ENCODE measurements around the gene BAIAP2. TPM values are rescaled to one million over a fixed set of nuclear protein-coding genes. Genes with fewer than 3 reads are reported as not detected.

BAIAP2 gene
- total RNA-seq, 3 donors from 2014 or later, result 4.7 to 9.2 (median 7.4) TPM

DNA sequence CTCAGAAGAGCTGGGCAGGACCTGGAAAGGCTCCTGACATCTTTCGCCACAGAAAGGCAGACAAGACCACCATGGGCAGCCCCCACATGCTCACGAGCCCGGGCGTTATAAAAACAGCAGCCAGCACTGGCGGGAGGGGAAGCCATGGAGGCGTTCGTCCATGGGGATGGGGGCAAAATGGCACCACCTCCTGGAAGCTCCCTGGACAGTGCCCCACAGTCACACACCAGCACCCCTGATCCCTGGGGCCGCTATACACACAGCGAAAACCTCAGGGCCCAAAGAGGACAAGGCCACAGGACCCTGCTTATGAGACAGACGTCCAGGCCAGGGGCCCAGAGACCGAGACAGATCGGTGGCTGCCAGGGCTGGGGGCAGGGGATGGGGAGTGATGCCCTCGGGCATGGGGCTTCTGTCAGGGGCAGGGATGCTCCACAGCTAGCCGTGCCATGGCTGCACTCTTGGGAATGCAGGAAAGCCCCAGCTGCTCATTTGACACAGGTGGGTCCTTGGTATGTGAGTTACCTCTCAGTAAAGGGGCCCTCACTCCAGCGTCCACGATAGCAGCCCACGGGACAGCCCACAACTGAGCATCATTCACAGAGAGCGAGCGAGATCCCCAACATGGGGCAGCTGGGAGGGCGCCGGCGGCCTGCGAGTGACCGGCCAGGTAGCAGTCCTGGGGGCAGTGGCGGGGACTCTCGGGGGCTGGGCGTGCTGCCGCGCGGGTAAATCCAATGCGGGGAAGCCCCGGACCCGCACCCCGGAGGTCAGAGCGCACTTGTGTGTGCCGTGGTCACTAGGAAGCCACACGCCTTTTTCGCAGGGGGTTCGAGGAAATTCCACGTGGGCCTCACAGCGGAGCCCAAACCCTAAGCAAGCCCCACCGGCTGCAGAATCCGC is 124.0 kb downstream of the BAIAP2 start:
- peaks cover 18% of the 10 kb centered on the region for H3K27me3 Mint-ChIP-seq (ENCODE audit: low read depth)
- H3K4me3 Mint-ChIP-seq, result no peak overlapping the region
- ATAC-seq, result no peak
- no peak for DNase-seq
- no peaks in the 10 kb centered on the region for H3K36me3 Mint-ChIP-seq (ENCODE audit: insufficient read depth)
- H3K4me1 Mint-ChIP-seq (ENCODE audit: low read depth), result peaks cover 4% of the 10 kb centered on the region
- no peaks in the 10 kb centered on the region for H3K9me3 Mint-ChIP-seq

DNA sequence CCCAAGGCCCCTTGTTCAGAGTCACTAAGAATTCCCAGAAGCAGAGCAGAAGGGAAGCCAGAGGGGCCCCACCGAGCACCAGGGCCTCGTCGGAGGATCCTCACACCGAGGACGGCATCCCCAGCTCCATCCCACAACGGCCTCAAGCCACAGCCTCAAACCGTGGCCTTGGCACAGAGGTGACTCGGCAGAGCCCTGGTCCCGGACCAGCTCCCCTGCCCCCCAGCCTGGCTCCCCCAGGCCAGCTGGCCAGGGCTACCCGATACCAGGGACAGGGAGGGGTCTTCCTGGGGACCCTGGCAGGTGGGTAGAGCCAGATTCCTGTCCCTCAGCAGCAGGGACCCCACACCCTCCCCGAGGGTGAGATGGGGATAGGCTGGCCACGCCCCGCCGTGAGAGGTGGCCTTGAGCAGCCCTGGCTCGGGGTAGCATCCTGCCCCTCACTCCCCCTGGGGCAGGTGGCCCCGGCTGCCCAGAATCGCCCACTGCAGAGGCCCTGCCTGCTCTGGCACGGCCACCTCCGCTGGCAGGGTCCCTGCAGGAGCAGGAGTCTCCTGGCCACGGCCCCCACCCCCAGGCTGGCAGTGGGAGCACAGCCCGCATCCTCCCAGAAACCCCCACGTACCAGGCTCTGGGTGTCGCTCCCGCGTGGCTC is 124.8 kb downstream of the BAIAP2 start:
- H3K9me3 Mint-ChIP-seq, result no peaks in the 10 kb centered on the region
- H3K4me1 Mint-ChIP-seq (ENCODE audit: low read depth), result peaks cover 6% of the 10 kb centered on the region
- H3K4me3 Mint-ChIP-seq, result no peak overlapping the region
- no peaks in the 10 kb centered on the region for H3K36me3 Mint-ChIP-seq (ENCODE audit: insufficient read depth)
- DNase-seq, result no peak
- no peak for ATAC-seq
- H3K27me3 Mint-ChIP-seq (ENCODE audit: low read depth), result peaks cover 25% of the 10 kb centered on the region

DNA sequence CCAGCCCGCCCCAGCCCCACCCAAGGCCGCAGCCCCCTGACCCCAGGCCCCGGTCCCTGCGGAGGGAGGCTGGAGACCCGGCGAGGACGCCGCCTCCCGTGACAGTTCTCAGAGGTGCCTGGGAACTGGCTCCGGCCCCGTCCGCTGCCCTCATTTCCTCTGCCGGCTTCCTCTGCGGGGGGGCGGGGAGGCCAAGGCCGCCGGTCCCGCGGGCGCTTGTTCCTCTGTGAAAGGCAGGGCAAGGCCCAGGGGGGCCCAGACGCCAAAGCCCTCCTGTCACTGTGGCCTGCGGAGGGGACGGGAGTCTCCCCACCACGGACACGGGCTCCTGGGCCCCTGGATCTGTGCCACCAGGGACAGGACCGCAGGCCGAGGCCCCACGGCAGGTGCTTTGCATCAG is 125.4 kb downstream of the BAIAP2 start:
- Mint-ChIP-seq H3K36me3 (ENCODE audit: insufficient read depth) (no peaks in the 10 kb centered on the region), H3K4me3 (no peak overlapping the region), H3K9me3 (no peaks in the 10 kb centered on the region), H3K27me3 (ENCODE audit: low read depth) (peaks cover 27% of the 10 kb centered on the region), H3K4me1 (ENCODE audit: low read depth) (peaks cover 6% of the 10 kb centered on the region)
- no peak for DNase-seq
- ATAC-seq, result peak in 1 of 2 donors; percentile 35

DNA sequence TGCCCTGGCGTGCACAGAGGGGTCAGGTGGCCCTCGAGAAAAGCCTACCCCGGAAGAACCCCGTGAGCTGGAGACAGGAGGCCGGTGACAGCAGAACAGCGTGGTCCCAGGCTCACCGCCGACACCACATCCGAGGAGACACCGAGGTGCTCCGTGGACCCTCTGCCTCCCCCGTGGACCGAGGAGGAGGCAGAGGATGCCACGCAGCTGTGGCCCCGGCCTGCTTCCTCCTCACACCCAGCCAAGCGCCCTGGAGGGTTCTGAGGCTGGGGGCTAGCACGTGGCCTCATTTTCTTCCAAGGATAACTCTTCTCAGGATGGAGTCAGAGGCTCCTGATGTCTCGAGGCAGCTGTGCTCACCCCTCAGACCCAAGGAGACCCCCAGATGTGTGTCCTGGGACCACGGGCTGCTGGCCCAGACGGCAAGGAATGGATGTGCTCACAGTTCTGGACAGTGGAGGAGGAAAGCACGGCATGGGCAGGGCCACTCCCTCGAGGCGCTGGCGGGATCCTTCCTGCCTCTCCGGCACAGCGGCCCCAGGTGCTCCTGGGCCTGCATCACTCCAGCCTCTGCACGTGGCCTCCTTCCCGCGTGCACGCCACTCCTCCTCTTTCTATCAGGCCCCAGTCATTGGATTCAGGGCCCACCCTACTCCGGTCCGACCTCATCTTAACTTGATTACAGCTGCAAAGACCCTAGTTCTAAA is 125.9 kb downstream of the BAIAP2 start:
- ATAC-seq (peak in 1 of 2 donors; percentile 7), DNase-seq (no peak)
- Mint-ChIP-seq H3K9me3 (no peaks in the 10 kb centered on the region), H3K4me1 (ENCODE audit: low read depth) (peaks cover 6% of the 10 kb centered on the region), H3K27me3 (ENCODE audit: low read depth) (peaks cover 27% of the 10 kb centered on the region), H3K4me3 (no peak overlapping the region), H3K36me3 (ENCODE audit: insufficient read depth) (no peaks in the 10 kb centered on the region)

DNA sequence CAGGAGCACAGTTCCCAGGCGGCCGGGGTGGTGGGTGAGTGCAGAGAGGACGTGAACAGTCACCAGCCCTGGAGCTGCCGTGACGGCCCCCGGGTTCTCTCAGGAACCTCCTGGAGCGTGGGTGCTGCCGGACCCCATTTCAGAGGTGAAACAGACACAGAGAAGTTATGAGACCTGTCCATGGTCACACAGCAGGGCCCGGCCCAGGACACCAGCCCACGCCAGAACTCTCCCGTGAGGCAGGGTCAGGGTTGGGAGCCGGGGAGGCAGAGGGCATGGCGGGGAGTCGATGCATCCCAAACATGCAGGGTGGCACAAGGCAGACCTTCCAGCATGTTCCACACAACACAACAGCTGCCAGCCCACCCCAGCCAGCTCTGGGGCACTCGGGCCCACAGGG is 126.6 kb downstream of the BAIAP2 start:
- H3K4me1 Mint-ChIP-seq (ENCODE audit: low read depth), result peaks cover 6% of the 10 kb centered on the region
- DNase-seq, result no peak
- H3K9me3 Mint-ChIP-seq, result no peaks in the 10 kb centered on the region
- ATAC-seq, result no peak
- H3K27me3 Mint-ChIP-seq (ENCODE audit: low read depth), result peaks cover 27% of the 10 kb centered on the region
- no peak overlapping the region for H3K4me3 Mint-ChIP-seq
- no peaks in the 10 kb centered on the region for H3K36me3 Mint-ChIP-seq (ENCODE audit: insufficient read depth)

DNA sequence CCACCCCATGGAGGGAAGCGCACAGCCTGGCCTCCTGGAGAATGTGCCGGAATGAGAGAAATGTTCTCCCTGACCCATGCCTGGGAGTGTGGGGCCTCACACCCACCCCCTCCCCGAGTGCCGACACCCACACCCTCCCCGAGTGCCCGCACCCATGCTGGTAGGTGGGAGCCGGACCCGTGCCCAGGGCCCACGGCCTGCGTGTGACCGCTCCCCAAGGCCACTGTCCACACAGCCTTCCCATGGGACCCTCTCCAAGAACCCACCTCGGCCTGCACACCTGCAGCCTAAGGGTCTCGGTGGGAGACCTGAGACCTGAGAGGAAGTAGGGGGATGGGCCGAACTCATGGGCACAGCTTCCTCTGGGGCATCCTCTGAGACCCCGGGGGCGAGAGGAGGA is 127.0 kb downstream of the BAIAP2 start:
- H3K27me3 Mint-ChIP-seq (ENCODE audit: low read depth), result peaks cover 27% of the 10 kb centered on the region
- ATAC-seq, result no peak
- H3K9me3 Mint-ChIP-seq, result no peaks in the 10 kb centered on the region

DNA sequence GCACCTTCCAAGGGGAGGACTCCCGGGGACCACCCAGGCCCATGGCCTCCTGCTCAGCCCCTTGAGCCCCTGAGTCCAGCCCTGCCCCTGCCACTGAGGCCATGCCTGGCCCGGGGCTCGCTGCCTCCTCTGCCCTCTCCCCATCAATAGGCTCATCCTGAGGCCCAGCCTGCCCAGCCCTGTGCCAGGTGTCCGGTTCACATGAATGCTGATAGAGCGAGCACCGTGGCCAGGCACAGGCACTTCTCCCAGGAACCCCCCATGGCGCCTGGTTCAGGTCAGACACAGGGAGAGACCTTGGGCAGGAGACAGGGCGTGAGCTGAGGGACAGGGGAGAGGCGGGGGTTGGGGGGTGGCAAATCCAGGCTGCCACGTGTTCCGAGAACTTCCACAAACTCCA is 127.5 kb downstream of the BAIAP2 start:
- Mint-ChIP-seq H3K4me3 (no peak overlapping the region), H3K27me3 (ENCODE audit: low read depth) (peaks cover 30% of the 10 kb centered on the region), H3K36me3 (ENCODE audit: insufficient read depth) (no peaks in the 10 kb centered on the region), H3K4me1 (ENCODE audit: low read depth) (peaks cover 8% of the 10 kb centered on the region), H3K9me3 (no peaks in the 10 kb centered on the region)
- ATAC-seq (no peak), DNase-seq (no peak)

More for the DNA sequence above, 127.0 kb downstream of the BAIAP2 start:
- H3K36me3 Mint-ChIP-seq (ENCODE audit: insufficient read depth), result no peaks in the 10 kb centered on the region
- no peak overlapping the region for H3K4me3 Mint-ChIP-seq
- DNase-seq, result no peak
- peaks cover 6% of the 10 kb centered on the region for H3K4me1 Mint-ChIP-seq (ENCODE audit: low read depth)

DNA sequence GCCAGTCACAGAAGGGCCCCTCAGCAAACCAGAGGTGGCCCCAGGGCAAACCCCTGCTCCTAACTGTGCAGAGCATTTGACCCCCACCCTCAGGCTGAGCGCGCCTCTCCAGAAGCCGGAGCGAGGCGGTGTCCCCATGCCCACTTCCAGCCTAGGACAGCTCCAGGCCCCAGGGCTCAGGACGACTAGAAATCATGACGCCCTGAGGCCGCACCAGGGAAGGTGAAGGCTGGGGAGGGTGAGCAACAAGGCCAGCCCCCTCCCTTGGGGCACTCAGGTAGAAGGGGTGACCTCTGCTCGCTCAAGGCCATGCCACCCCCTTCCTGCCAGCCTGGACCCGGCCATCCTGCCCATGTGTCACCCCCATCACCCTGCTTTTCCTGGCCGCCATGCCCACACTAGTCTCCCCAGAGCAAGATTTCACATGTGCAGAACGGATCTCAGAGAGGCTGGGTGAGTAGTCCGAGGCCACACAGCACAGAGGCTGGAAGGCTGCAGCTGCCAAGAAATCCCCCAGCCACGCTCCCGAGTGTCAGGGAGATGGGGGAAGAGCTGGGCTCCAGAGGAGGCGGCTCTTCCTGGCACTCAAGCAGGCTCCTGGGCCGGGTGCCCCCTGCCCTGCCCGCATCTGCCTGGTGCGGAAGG is 128.2 kb downstream of the BAIAP2 start:
- Mint-ChIP-seq H3K36me3 (ENCODE audit: insufficient read depth) (no peaks in the 10 kb centered on the region), H3K4me3 (no peak overlapping the region), H3K27me3 (ENCODE audit: low read depth) (peaks cover 34% of the 10 kb centered on the region), H3K4me1 (ENCODE audit: low read depth) (peaks cover 8% of the 10 kb centered on the region), H3K9me3 (no peaks in the 10 kb centered on the region)
- ATAC-seq (no peak), DNase-seq (no peak)

DNA sequence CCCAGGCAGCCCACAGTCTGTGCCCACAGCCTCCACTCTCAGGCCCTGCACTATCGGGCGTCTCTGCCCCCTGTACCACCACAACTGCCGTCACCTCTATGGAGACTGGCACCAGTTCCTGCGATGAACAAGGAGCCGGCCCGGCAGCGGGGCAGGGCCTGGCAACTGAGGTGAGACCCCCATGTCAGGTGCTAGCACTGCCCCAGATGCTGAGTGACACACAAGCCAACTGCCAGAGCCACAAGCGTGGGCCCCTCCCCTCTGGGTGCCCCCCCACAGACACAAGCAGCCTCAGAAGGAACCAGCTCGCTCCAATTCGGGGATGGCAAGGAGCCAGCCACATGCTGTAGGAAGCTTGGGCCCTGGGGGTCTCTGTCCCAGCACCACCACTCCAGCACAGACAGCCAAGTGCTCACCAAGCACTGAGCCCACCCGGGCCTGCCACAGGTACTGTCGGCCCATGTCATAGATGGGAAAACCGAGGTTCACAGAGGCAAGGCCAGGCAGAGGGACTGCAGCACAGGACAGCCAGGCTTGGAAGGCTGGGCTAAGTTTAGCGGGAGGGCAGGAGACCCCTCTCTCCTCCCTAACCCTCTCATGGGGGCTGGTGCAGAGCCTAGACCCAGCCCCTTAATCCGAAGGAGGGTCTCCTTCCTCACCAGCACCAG is 128.9 kb downstream of the BAIAP2 start:
- Mint-ChIP-seq H3K4me1 (ENCODE audit: low read depth) (peaks cover 8% of the 10 kb centered on the region), H3K27me3 (ENCODE audit: low read depth) (peaks cover 34% of the 10 kb centered on the region), H3K9me3 (no peaks in the 10 kb centered on the region), H3K36me3 (ENCODE audit: insufficient read depth) (no peaks in the 10 kb centered on the region), H3K4me3 (no peak overlapping the region)
- ATAC-seq, result no peak
- no peak for DNase-seq

DNA sequence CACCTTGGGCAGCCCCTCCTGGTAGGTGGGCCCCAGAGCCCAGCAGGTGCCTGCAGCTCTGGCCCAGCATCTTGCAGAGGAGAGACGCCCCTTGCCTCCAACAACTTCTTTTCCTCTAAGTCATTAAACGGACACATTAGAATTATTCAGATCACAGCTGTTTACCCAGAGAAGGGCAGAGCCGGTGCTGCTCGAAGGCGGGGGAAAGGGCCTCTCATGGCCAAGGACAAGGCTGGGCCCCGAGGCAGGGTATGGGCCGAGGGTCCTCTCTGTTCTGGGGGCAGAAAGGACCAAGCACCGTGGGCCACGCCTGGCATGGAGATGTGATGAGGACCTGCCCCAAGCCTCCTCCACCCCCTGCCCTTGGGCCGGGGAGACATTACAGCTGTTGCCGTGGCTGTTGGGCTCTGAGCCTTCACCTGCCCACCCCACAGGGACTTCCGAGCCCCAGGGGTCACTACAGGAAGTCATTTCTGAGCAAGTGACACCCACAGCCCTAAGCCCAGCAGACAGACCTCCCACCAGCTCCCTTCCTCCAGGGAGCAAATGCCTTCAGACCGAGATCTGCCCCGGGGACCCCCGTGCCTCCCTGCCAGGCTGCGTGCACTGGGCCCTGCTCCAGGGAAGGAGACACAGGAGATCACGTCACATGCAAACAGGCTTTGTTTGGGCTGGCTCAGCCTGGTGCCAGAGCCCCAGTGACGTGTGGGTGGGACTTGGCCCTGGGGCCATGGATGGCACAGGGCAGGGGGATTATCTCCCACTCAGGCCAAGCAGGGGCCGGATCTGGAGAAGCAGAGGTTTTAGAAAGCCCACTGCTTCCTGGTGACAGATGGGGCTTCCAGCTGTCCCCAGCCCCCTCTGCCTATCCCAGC is 129.7 kb downstream of the BAIAP2 start:
- peak overlapping the region; percentile 20 for H3K4me3 Mint-ChIP-seq
- H3K27me3 Mint-ChIP-seq (ENCODE audit: low read depth), result peaks cover 32% of the 10 kb centered on the region
- ATAC-seq (no peak), DNase-seq (no peak)
- H3K4me1 Mint-ChIP-seq (ENCODE audit: low read depth), result peaks cover 8% of the 10 kb centered on the region
- no peaks in the 10 kb centered on the region for H3K36me3 Mint-ChIP-seq (ENCODE audit: insufficient read depth)
- no peaks in the 10 kb centered on the region for H3K9me3 Mint-ChIP-seq

DNA sequence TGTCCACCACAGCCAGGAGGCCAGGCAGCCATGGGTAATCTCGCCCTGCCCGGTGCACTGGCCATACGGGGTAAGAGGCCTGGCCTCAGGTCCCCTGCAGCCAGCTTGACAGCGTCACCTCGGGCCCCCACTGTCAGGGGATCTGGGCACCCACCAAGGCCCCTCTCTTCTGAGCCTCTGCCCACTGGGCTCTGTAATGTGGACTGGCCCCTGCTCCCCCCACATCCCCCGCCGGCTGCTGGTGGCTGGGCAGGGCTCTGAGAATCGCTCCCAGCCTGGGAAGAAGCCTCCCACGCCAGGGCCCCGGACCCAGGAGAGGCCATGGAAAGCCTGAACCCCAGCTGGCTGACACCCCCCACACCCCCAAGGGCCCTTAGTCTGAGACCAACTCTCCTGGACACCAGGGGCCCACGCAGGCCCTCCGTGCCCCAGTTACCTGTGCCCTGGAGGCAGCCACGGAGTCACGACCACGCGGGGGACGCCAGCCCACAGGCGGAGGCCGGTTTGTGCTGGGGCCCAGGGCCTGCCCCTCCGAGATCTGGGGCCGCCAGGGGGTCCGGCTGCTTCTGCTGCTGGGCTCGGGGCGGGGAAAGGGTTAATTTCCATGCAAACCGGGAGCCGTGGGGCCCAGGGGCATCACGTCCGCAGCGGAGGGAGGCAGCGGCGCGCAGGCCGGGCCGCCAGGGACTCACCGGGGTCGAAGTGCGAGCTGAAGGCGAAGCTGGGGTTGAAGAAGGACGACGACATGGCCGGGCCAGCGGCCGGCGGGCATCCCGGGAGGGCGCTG is 130.5 kb downstream of the BAIAP2 start, which contains the start of gene PVALEF:
TSS of gene PVALEF (plus strand) at position 262 of the 787 bp plus-strand sequence. CDS start 15,720 bp downstream, outside the sequence.
- no peak for DNase-seq
- Mint-ChIP-seq H3K4me1 (ENCODE audit: low read depth) (peaks cover 8% of the 10 kb centered on the region), H3K27me3 (ENCODE audit: low read depth) (peaks cover 32% of the 10 kb centered on the region), H3K4me3 (peak within 1 kb of the TSS; percentile 48), H3K36me3 (ENCODE audit: insufficient read depth) (no peaks in the 10 kb centered on the region), H3K9me3 (no peaks in the 10 kb centered on the region)
- ATAC-seq, result no peak

DNA sequence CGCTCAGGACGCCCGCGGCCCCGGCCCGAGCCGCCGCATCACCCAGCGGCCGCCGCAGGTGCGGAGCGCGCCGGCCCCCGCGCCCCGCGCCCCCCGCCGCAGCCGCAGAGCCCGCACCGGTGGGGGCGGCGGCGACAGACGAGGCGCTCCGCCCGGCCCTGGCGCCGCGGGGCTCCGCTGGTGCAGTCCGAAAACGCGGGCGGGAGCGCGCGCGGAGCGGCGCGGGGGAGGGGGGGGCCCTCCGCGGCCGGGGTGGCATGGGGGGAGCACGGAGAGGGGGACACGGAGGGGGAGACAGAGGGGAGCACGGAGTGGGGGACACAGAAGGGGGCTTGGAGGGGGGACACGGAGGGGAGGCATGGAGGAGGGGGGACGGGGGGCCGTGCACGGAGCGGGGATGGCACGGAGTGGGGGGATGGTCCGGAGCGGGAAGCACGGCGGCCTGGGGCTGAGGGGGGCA is 131.1 kb downstream of the BAIAP2 start, which contains the start of gene AATK:
TSS of gene AATK (minus strand) at position 189 of the 460 bp plus-strand sequence. CDS start 229 bp downstream, outside the sequence.
- Mint-ChIP-seq H3K4me1 (ENCODE audit: low read depth) (peaks cover 7% of the 10 kb centered on the region), H3K4me3 (peak within 1 kb of the TSS; percentile 48), H3K9me3 (no peaks in the 10 kb centered on the region), H3K36me3 (ENCODE audit: insufficient read depth) (no peaks in the 10 kb centered on the region), H3K27me3 (ENCODE audit: low read depth) (peaks cover 30% of the 10 kb centered on the region)
- peak in 1 of 2 donors; percentile 23 for ATAC-seq
- no peak for DNase-seq

Measured in activated T-cell treated with anti-CD3 and anti-CD28 coated beads, Interleukin-2, amount 50 U/mL, for 4 hours (primary cell).